Measurements from ENCODE around the gene MYADML2. TPM values are rescaled to one million over a fixed set of nuclear protein-coding genes. Genes with fewer than 3 reads are reported as not detected.

Gene MYADML2
- total RNA-seq, 1 donor from 2014 or later = 0.69 TPM

DNA sequence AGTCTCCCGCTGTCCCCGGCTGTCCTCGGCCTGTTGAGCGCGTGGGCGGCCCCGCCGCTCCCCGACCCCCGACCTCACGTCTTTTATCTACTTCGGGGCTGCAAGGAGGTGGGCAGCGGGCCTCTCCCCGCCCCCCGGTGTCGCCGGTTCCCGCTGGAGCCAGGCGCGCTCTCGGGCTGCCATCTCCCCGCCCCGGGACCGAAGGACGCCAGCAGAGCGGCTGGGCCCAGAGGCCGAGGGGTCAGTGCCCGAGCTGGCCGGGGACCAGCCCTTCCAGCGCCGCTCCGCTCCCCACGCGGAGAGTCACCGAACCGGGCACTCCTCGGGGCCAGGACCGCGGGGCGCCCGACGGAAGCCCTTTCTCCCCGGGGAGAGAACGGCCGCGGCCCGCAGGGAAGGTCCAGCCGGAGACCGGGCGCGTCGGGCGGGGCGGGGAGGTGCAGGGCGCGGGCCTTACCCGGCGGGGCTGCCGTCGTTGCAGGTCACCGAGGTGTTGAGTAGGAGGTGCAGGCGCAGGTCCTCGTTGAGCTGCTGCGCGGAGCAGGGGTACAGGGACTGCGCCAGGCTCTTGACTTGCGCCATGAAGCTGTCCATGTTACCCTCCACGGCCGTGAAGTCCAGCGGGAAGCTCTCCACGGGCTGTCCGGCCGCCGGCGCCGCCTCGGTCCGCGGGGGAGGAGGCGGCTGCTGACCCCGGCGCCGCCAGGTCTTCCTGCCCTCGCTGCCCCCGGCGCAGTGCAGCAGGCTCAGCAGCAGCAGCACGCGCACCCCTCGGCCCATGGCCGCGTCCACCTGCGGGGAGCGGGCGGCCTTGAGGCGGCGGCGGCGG, 13.3 kb upstream of the MYADML2 start:
- Mint-ChIP-seq H3K27me3 (ENCODE audit: unreplicated experiment) (peaks cover 15% of the 10 kb centered on the region), H3K4me3 (ENCODE audit: unreplicated experiment) (no peak overlapping the region), H3K4me1 (ENCODE audit: low read depth, unreplicated experiment) (peaks cover 14% of the 10 kb centered on the region), H3K9me3 (ENCODE audit: unreplicated experiment) (peaks cover 22% of the 10 kb centered on the region), H3K36me3 (ENCODE audit: unreplicated experiment) (peaks cover 4% of the 10 kb centered on the region), H3K27ac (ENCODE audit: unreplicated experiment) (no peak overlapping the region)
- DNase-seq = no peak
- TF ChIP-seq, protein P1, sequence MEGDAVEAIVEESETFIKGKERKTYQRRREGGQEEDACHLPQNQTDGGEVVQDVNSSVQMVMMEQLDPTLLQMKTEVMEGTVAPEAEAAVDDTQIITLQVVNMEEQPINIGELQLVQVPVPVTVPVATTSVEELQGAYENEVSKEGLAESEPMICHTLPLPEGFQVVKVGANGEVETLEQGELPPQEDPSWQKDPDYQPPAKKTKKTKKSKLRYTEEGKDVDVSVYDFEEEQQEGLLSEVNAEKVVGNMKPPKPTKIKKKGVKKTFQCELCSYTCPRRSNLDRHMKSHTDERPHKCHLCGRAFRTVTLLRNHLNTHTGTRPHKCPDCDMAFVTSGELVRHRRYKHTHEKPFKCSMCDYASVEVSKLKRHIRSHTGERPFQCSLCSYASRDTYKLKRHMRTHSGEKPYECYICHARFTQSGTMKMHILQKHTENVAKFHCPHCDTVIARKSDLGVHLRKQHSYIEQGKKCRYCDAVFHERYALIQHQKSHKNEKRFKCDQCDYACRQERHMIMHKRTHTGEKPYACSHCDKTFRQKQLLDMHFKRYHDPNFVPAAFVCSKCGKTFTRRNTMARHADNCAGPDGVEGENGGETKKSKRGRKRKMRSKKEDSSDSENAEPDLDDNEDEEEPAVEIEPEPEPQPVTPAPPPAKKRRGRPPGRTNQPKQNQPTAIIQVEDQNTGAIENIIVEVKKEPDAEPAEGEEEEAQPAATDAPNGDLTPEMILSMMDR (IDR thresholded peaks at IDR 0.05; ENCODE audit: partially characterized antibody, unreplicated experiment) = no peak

DNA sequence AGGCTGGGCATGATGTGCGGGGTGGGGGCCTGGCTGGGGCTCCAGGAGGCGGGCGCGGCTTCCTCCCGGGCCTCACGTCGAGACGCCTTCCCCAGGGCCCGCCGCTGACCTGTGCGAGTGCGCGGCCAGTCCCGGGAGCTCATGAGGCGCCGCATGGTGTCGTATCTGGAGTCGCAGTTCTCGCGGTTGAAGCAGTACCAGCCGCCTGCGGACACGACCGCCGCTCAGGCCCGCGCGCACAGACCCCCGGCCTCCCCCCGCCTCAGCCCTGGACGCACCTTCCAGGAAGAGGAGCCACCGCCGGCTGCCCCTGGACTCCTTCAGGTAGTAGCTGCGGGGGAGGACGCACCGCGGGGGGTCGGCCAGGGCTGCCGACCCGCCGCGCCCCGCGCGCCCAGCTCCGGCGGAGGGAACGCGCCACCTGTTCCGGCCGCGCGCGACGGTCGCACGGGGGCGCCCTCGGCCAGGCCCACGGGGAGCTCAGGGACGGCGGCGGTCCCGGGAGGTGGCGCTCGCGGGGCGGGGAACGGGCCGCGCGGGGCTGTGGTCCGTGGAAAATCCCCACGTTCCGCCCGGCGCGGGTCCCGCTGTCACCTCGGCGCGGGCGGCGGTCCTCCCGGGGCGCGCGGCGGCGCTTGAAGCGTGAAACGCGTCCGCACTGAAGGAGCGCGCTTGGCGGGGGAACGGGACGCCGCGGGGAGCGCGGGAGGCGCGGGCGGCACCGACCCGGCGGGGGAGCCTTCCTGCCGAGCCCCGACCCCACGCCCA, 12.5 kb upstream of the MYADML2 start:
- DNase-seq = peak; percentile 76
- peaks cover 11% of the 10 kb centered on the region for H3K4me1 Mint-ChIP-seq (ENCODE audit: low read depth, unreplicated experiment)
- TF ChIP-seq, protein P1 (IDR thresholded peaks at IDR 0.05; ENCODE audit: partially characterized antibody, unreplicated experiment) = peak; percentile 38
- no peak overlapping the region for H3K4me3 Mint-ChIP-seq (ENCODE audit: unreplicated experiment)
- H3K36me3 Mint-ChIP-seq (ENCODE audit: unreplicated experiment) = peaks cover 4% of the 10 kb centered on the region
- peaks cover 13% of the 10 kb centered on the region for H3K27me3 Mint-ChIP-seq (ENCODE audit: unreplicated experiment)
- peaks cover 14% of the 10 kb centered on the region for H3K9me3 Mint-ChIP-seq (ENCODE audit: unreplicated experiment)
- H3K27ac Mint-ChIP-seq (ENCODE audit: unreplicated experiment) = no peak overlapping the region

DNA sequence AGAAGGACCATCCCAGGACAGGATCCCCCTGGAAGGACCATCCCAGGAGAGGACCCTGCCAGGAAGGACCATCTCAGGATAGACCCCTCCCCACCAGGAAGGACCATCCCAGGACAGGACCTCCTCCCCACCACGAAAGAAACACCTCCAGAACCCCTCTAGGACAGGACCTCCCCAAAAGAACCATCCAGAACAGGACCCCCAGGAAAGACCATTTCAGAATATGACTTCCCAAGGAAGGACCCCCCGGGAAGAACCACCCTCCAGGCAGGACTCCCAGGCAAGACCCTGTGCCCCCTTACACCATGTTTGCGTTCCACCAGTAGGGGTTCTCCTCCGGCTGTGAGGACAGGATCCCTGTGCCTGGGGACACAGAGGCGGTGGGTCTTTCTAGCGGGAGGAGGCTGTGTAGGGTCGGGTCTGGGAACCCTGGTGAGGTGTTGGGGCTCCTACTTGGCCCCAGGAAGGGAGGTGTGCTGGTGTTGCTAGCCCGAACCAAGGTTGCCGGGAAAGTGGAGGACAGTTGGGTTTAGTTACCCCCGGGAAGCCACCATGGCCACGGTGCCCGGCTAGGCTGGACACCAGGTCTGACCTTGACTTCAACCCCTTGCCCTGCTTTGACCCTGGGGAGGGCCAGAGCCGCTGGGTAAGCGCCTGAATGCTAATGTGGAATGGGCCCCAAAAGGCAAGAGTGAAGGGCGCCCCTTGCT, 11.8 kb upstream of the MYADML2 start:
- H3K27ac Mint-ChIP-seq (ENCODE audit: unreplicated experiment) = no peak overlapping the region
- H3K9me3 Mint-ChIP-seq (ENCODE audit: unreplicated experiment) = peaks cover 12% of the 10 kb centered on the region
- DNase-seq = no peak
- H3K4me3 Mint-ChIP-seq (ENCODE audit: unreplicated experiment) = peak overlapping the region; percentile 79
- peaks cover 10% of the 10 kb centered on the region for H3K27me3 Mint-ChIP-seq (ENCODE audit: unreplicated experiment)
- H3K4me1 Mint-ChIP-seq (ENCODE audit: low read depth, unreplicated experiment) = peaks cover 8% of the 10 kb centered on the region
- TF ChIP-seq, protein P1 (IDR thresholded peaks at IDR 0.05; ENCODE audit: partially characterized antibody, unreplicated experiment) = no peak
- peaks cover 4% of the 10 kb centered on the region for H3K36me3 Mint-ChIP-seq (ENCODE audit: unreplicated experiment)

DNA sequence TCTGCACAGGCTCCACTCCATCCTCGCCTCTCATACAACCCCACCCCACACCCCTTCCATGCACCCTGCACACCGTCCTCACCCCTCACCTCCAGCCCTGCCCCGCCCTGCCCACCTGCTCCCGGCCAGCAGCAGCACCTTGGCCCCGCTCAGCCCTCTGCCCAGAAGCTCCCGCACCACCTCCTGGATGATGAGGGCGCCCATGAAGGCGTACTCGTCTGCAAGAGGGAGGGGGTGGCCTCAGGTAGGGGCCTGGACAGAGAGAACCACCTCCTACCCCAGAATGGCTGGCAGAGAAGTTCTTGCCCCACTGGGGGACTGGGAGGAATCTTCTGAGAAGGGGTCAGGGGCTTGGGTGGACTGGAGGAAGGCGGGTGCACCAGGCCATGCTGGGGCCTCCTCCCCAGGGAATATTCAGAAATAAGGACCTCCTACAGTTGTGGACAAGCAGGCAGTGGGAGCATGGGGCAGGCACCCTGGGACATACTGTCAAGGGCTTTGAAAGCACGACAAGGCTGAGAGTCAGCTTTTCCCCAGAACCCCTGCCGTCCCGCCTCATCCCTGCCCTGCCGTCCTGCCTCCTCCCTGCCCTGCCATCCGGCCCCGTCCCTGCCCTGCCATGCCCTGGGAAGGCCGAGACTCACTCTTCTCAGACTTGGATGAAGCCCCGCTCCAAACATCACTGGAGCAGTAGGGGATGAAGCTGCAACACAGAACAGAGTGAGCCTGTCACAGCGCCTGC, 10.8 kb upstream of the MYADML2 start:
- H3K36me3 Mint-ChIP-seq (ENCODE audit: unreplicated experiment) = peaks cover 4% of the 10 kb centered on the region
- H3K27ac Mint-ChIP-seq (ENCODE audit: unreplicated experiment) = no peak overlapping the region
- H3K9me3 Mint-ChIP-seq (ENCODE audit: unreplicated experiment) = peaks cover 12% of the 10 kb centered on the region
- DNase-seq = no peak
- H3K27me3 Mint-ChIP-seq (ENCODE audit: unreplicated experiment) = peaks cover 10% of the 10 kb centered on the region
- TF ChIP-seq, protein P1 (IDR thresholded peaks at IDR 0.05; ENCODE audit: partially characterized antibody, unreplicated experiment) = no peak
- H3K4me3 Mint-ChIP-seq (ENCODE audit: unreplicated experiment) = peak overlapping the region; percentile 79
- H3K4me1 Mint-ChIP-seq (ENCODE audit: low read depth, unreplicated experiment) = peaks cover 8% of the 10 kb centered on the region

Measured in glutamatergic neuron (in vitro differentiated cells).